H1 (cell line): Measurements from ENCODE around the gene SEC62. TPM values are rescaled to one million over a fixed set of nuclear protein-coding genes. Genes with fewer than 3 reads are reported as not detected.

ENCODE experiments used
- CTCF ChIA-PET: fragments of 300-600 bp; sonication (Branson Sonifier 250); formaldehyde crosslinking; loops from one replicate; lab custom pipeline; 2021; ENCODE audit not compliant: partially characterized antibody; lab: Charles Lee
- POLR2A ChIA-PET: fragments of 300-600 bp; sonication (Branson Sonifier 250); formaldehyde crosslinking; loops from one replicate; lab custom pipeline; 2021; ENCODE audit warnings: inconsistent platforms; ENCODE audit not compliant: partially characterized antibody; lab: Charles Lee
- DNase-seq, 2 experiments: peaks; one replicate each; pipeline versions ENCODE4 v3.0.0 to v3.0.0-alpha.2; 2010 to 2022; ENCODE audit warnings: low spot score in 2 of 2, low read depth in 1 of 2, mixed read lengths in 1 of 2
- FAIRE-seq: peaks from 2 replicates; lab custom pipeline; 2011; peaks lifted over from hg19 to GRCh38; lab: Jason Lieb, UNC
- H2AFZ ChIP-seq: 2 replicates; pipeline ENCODE4 v1.8.1; 2012; ENCODE audit warnings: low read length, inconsistent platforms
- H2AK5ac ChIP-seq: 2 replicates; pipeline ENCODE4 v1.6.1; 2013; ENCODE audit warnings: low read depth, low read length
- H2BK120ac ChIP-seq: replicated peaks from 2 replicates; pipeline ENCODE3; 2013; ENCODE audit warnings: low read depth, low read length, inconsistent platforms
- H2BK12ac ChIP-seq: 2 replicates; pipeline ENCODE4 v1.6.1; 2013; ENCODE audit warnings: low read depth, low read length
- H2BK15ac ChIP-seq: 2 replicates; pipeline ENCODE4 v1.6.1; 2013; ENCODE audit warnings: low read length
- H2BK20ac ChIP-seq: 2 replicates; pipeline ENCODE4 v1.6.1; 2013; ENCODE audit warnings: low read length
- H2BK5ac ChIP-seq: 2 replicates; pipeline ENCODE4 v1.6.1; 2013; ENCODE audit warnings: low read depth, low read length
- H3K14ac ChIP-seq: 2 replicates; pipeline ENCODE4 v1.6.1; 2013; ENCODE audit warnings: inconsistent platforms; ENCODE audit not compliant: insufficient read length
- H3K18ac ChIP-seq: 2 replicates; pipeline ENCODE4 v1.6.1; 2013; ENCODE audit warnings: low read length; ENCODE audit errors: extremely low read depth
- H3K23ac ChIP-seq: 2 replicates; pipeline ENCODE4 v1.6.1; 2013; ENCODE audit warnings: inconsistent platforms; ENCODE audit not compliant: insufficient read length
- H3K23me2 ChIP-seq: 2 replicates; pipeline ENCODE4 v1.6.1; 2013; ENCODE audit warnings: low read depth, low read length
- H3K27ac ChIP-seq: 2 replicates; pipeline ENCODE4 v1.6.1; 2011; ENCODE audit warnings: low read depth, low read length, inconsistent platforms
- H3K27me3 ChIP-seq, 4 experiments: replicated peaks in 1 of 4; 1 replicate in 1 of 4; 2 replicates in 3 of 4; pipeline versions ENCODE4 v1.6.1 to v1.8.1; 2011 to 2013; ENCODE audit warnings: low read length in 3 of 4, mild to moderate bottlenecking in 3 of 4, inconsistent platforms in 2 of 4, mixed read lengths in 2 of 4, moderate library complexity in 1 of 4; ENCODE audit not compliant: control insufficient read depth in 3 of 4, insufficient read depth in 3 of 4; ENCODE audit errors: extremely low read depth in 1 of 4
- H3K36me3 ChIP-seq, 4 experiments: 2 replicates each; pipeline versions ENCODE4 v1.6.1 to v1.8.1; 2011 to 2013; ENCODE audit warnings: mild to moderate bottlenecking in 4 of 4, low read length in 3 of 4, moderate library complexity in 2 of 4, control low read depth in 1 of 4, inconsistent platforms in 1 of 4; ENCODE audit not compliant: insufficient read depth in 4 of 4, control insufficient read depth in 2 of 4
- H3K4ac ChIP-seq: replicated peaks from 2 replicates; pipeline ENCODE3; 2013; ENCODE audit warnings: low read length, low read depth, mixed read lengths, inconsistent platforms; ENCODE audit not compliant: insufficient read length
- H3K4me1 ChIP-seq, 4 experiments: replicated peaks in 1 of 4; 1 replicate in 1 of 4; 2 replicates in 3 of 4; pipeline versions ENCODE4 v1.6.1 to v1.8.1; 2011 to 2013; ENCODE audit warnings: low read length in 3 of 4, inconsistent platforms in 2 of 4, mixed read lengths in 1 of 4; ENCODE audit not compliant: insufficient read depth in 4 of 4, control insufficient read depth in 3 of 4
- H3K4me2 ChIP-seq, 2 experiments: 2 replicates each; pipeline versions ENCODE4 v1.6.1 to v1.8.1; 2011 to 2013; ENCODE audit warnings: low read depth in 2 of 2, low read length in 2 of 2, control low read depth in 1 of 2, inconsistent platforms in 1 of 2, mild to moderate bottlenecking in 1 of 2; ENCODE audit not compliant: insufficient read depth in 1 of 2
- H3K4me3 ChIP-seq, 4 experiments: fragments of 200-600, 300-600 bp in 1 of 4; sonication (generic), shearing (Covaris generic), sonication (Bioruptor Twin) in 1 of 4; 2 replicates each; pipeline versions ENCODE4 v1.5.1 to v1.8.1; 2011 to 2016; ENCODE audit warnings: low read length in 4 of 4, low read depth in 3 of 4, control low read depth in 2 of 4, inconsistent platforms in 2 of 4, mild to moderate bottlenecking in 2 of 4, mixed read lengths in 1 of 4, moderate library complexity in 1 of 4; ENCODE audit not compliant: insufficient read depth in 2 of 4; ENCODE audit errors: extremely low read depth in 1 of 4
- H3K56ac ChIP-seq: replicated peaks from 2 replicates; pipeline ENCODE3; 2013; ENCODE audit warnings: low read depth, mild to moderate bottlenecking, mixed read lengths, low read length, inconsistent platforms; ENCODE audit not compliant: insufficient read length
- H3K79me1 ChIP-seq: 2 replicates; pipeline ENCODE4 v1.6.1; 2013; ENCODE audit warnings: low read depth, low read length, control low read depth
- H3K79me2 ChIP-seq, 2 experiments: 2 replicates each; pipeline versions ENCODE4 v1.6.1 to v1.8.1; 2012 to 2013; ENCODE audit warnings: low read length in 2 of 2, mild to moderate bottlenecking in 2 of 2, inconsistent platforms in 1 of 2; ENCODE audit not compliant: insufficient read depth in 2 of 2, control insufficient read depth in 1 of 2
- H3K9ac ChIP-seq, 4 experiments: replicated peaks in 1 of 4; 1 replicate in 1 of 4; 2 replicates in 3 of 4; pipeline versions ENCODE4 v1.6.1 to v1.8.1; 2011 to 2013; ENCODE audit warnings: low read depth in 3 of 4, low read length in 3 of 4, control low read depth in 2 of 4, mild to moderate bottlenecking in 2 of 4, moderate library complexity in 2 of 4, inconsistent platforms in 1 of 4; ENCODE audit errors: extremely low read depth in 1 of 4
- H3K9me3 ChIP-seq, 2 experiments: 2 replicates each; pipeline versions ENCODE4 v1.6.1 to v1.8.1; 2012 to 2013; ENCODE audit warnings: mild to moderate bottlenecking in 2 of 2, moderate library complexity in 2 of 2, control low read depth in 1 of 2, inconsistent platforms in 1 of 2, low read depth in 1 of 2, low read length in 1 of 2, mixed read lengths in 1 of 2; ENCODE audit not compliant: insufficient read depth in 2 of 2
- H4K20me1 ChIP-seq, 2 experiments: replicated peaks in 1 of 2; 2 replicates each; pipeline versions ENCODE3 to v1.8.1; 2011 to 2013; ENCODE audit warnings: inconsistent platforms in 2 of 2, low read length in 2 of 2, mild to moderate bottlenecking in 1 of 2; ENCODE audit not compliant: insufficient read depth in 2 of 2, control insufficient read depth in 1 of 2
- H4K5ac ChIP-seq: 2 replicates; pipeline ENCODE4 v1.6.1; 2013; ENCODE audit warnings: low read length, low read depth, mixed read lengths, inconsistent platforms; ENCODE audit not compliant: insufficient read length
- H4K8ac ChIP-seq: 2 replicates; pipeline ENCODE4 v1.8.0; 2013; ENCODE audit warnings: mild to moderate bottlenecking, moderate library complexity, low read length, inconsistent platforms; ENCODE audit not compliant: insufficient read depth; ENCODE audit errors: extremely low read depth
- H4K91ac ChIP-seq: replicated peaks from 2 replicates; pipeline ENCODE3; 2013; ENCODE audit warnings: low read length, mixed read lengths, inconsistent platforms; ENCODE audit not compliant: insufficient read length
- CBX5 ChIP-seq: fragments of 300-800, 300-1000 bp; sonication (generic); IDR thresholded peaks from 2 replicates; pipeline ENCODE4 v1.7.1; 2016; ENCODE audit warnings: antibody characterized with exemption, low read length, low read depth
- CHD2 ChIP-seq: IDR thresholded peaks from 2 replicates; pipeline ENCODE4 v1.6.1; 2012; ENCODE audit warnings: low read length, improper control_type of control experiment
- EZH2 ChIP-seq: fragments of 200-600 bp; sonication (generic); IDR thresholded peaks from 2 replicates; pipeline ENCODE4 v1.7.1; 2012; ENCODE audit warnings: low read depth, mild to moderate bottlenecking, moderate library complexity, low read length, inconsistent platforms; ENCODE audit not compliant: severe bottlenecking
- GABPA ChIP-seq: IDR thresholded peaks from 2 replicates; pipeline ENCODE4 v1.6.1; 2011; ENCODE audit warnings: mild to moderate bottlenecking, low read length, moderate library complexity, borderline replicate concordance; ENCODE audit not compliant: insufficient read depth
- GTF2F1 ChIP-seq: IDR thresholded peaks from 2 replicates; pipeline ENCODE4 v1.6.1; 2012; ENCODE audit warnings: low read depth, low read length, improper control_type of control experiment, borderline replicate concordance
- HDAC2 ChIP-seq, 2 experiments: fragments of 300-600 bp in 1 of 2; sonication (generic) in 1 of 2; IDR thresholded peaks; 2 replicates each; pipeline ENCODE4 v1.6.1; 2011 to 2012; ENCODE audit warnings: low read depth in 2 of 2, low read length in 2 of 2, mild to moderate bottlenecking in 2 of 2, moderate library complexity in 2 of 2, borderline replicate concordance in 1 of 2, inconsistent platforms in 1 of 2
- HDAC6 ChIP-seq: IDR thresholded peaks from one replicate; pipeline ENCODE4 v1.7.1; 2012; ENCODE audit warnings: low read depth, mild to moderate bottlenecking, inconsistent platforms, low read length, moderate library complexity
- KDM4A ChIP-seq: IDR thresholded peaks from one replicate; pipeline ENCODE4 v1.7.1; 2012; ENCODE audit warnings: low read depth, mild to moderate bottlenecking, moderate library complexity, low read length, inconsistent platforms; ENCODE audit not compliant: severe bottlenecking
- PHF8 ChIP-seq: fragments of 200-600 bp; sonication (generic); conservative IDR thresholded peaks from 2 replicates; pipeline ENCODE4 v1.7.1; 2012; ENCODE audit warnings: low read depth, mild to moderate bottlenecking, inconsistent platforms, low read length, moderate library complexity
- RBBP5 ChIP-seq: IDR thresholded peaks from 2 replicates; pipeline ENCODE4 v1.7.1; 2012; ENCODE audit warnings: low read depth, mild to moderate bottlenecking, inconsistent platforms, low read length, moderate library complexity, borderline replicate concordance
- RFX5 ChIP-seq: IDR thresholded peaks from 2 replicates; pipeline ENCODE4 v1.6.1; 2011; ENCODE audit warnings: low read depth, low read length, improper control_type of control experiment, borderline replicate concordance
- SP2 ChIP-seq: IDR thresholded peaks from 2 replicates; pipeline ENCODE4 v1.6.1; 2012; ENCODE audit warnings: mild to moderate bottlenecking, low read length, inconsistent platforms
- TAF1 ChIP-seq: IDR thresholded peaks from 2 replicates; pipeline ENCODE4 v1.6.1; 2011; ENCODE audit warnings: mild to moderate bottlenecking, low read depth, low read length
- ZNF274 ChIP-seq: IDR thresholded peaks from 2 replicates; pipeline ENCODE4 v1.7.0; 2012; ENCODE audit warnings: low read length, borderline replicate concordance; ENCODE audit errors: extremely low read depth
- WGBS, 2 experiments: shearing (Covaris generic) in 1 of 2; methylation state at CpG; one replicate each; pipeline versions ENCODE4 v1.1.6 to v1.1.7; 2013 to 2015; ENCODE audit warnings: low lambda C conversion rate in 2 of 2, mixed read lengths in 2 of 2, inconsistent platforms in 1 of 2, low coverage in 1 of 2, missing lambda C conversion rate in 1 of 2; ENCODE audit not compliant: insufficient replicate concordance in 2 of 2, insufficient coverage in 1 of 2, insufficient read length in 1 of 2; ENCODE audit errors: extremely low coverage in 1 of 2, missing lambda C conversion rate in 1 of 2; 5-methylcytosine and 5-hydroxymethylcytosine counted together
- polyA plus RNA-seq, 7 experiments: library from polyadenylated mRNA; depleted of rRNA in 3 of 7; stranded (reverse) in 5 of 7; unstranded in 2 of 7; fragments of >200 nt in 5 of 7; fragments of 200-250 nt in 2 of 7; gene quantifications; 1 replicate in 5 of 7; 2 replicates in 1 of 7; 4 replicates in 1 of 7; pipeline versions ENCODE4 v1.2.1 to v1.2.3, GENCODE V29; 2011 to 2013; ENCODE audit warnings: missing spikeins in 2 of 7, mixed read lengths in 2 of 7
- total RNA-seq: library from RNA; stranded (reverse); fragmentation: NEBNext Ultra II Directional; extraction: Animal tissue kit (Norgen Biotek cat#: 25700); gene quantifications from 2 replicates; pipeline ENCODE4 v1.2.1, GENCODE V29; 2021

SEC62 gene
- total and polyA plus RNA-seq, 2 of the 8 experiments (the other 6 are each of a cell fraction or from before 2014, with no cell fraction given): 67.8 to 113 TPM

DNA sequence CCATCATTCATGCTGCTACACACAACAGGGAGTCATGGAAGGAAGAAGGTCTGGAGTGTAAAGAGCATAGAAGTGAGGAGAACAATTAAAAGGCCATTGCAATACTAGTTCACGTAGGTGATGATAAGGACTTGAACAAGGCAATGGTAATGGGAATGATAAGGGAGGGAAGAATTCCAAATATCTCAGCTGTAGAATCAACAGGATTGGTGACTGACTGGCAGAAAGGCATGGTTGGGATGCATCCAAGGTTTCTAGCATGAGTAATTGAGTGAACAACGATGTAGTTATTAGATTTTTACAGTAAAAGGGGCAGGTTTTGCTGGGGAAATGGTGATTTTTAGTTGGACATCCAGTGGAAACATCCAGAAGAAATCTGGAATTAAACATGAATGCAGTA, 2.4 kb upstream of the SEC62 start:
- H2AK5ac ChIP-seq: no peak overlapping the region
- no peak overlapping the region for H3K4me2 ChIP-seq
- TF ChIP-seq ZNF274: no peak
- TF ChIP-seq PHF8: no peak
- TF ChIP-seq CHD2: no peak
- TF ChIP-seq HDAC2 (IDR thresholded peaks at IDR 0.05; ENCODE audit: borderline replicate concordance in 1 of 2, low read depth in 2 of 2, low read length in 2 of 2): no peak
- TF ChIP-seq KDM4A: no peak
- TF ChIP-seq HDAC6: no peak
- TF ChIP-seq EZH2: no peak
- TF ChIP-seq RFX5: no peak
- TF ChIP-seq SP2: no peak
- TF ChIP-seq GABPA: no peak
- TF ChIP-seq RBBP5: no peak
- no peak for TF ChIP-seq GTF2F1
- no peak for TF ChIP-seq TAF1
- no peak for TF ChIP-seq CBX5

More for the DNA sequence above, 2.4 kb upstream of the SEC62 start:
- Histone ChIP-seq H3K79me2 (peaks cover 5 to 23% of the 10 kb centered on the region in 2 experiments), H3K18ac (no peak overlapping the region), H2BK12ac (no peak overlapping the region), H2BK5ac (no peak overlapping the region), H3K27me3 (no peaks in the 10 kb centered on the region), H4K8ac (no peak overlapping the region), H3K4ac (no peak overlapping the region), H3K14ac (no peak overlapping the region), H2BK120ac (no peak overlapping the region), H3K4me3 (no peak overlapping the region), H3K23me2 (peaks cover 7% of the 10 kb centered on the region), H3K79me1 (no peaks in the 10 kb centered on the region), H3K56ac (no peak overlapping the region), H3K4me1 (peaks cover 0 to 12% (median 1%) of the 10 kb centered on the region in 4 experiments; a peak in 3 of 7 replicates), H2AFZ (no peak overlapping the region), H3K9ac (no peak overlapping the region), H3K23ac (no peak overlapping the region), H4K5ac (no peak overlapping the region), H2BK15ac (no peak overlapping the region), H4K20me1 (peaks cover 4 to 6% of the 10 kb centered on the region in 2 experiments), H3K36me3 (no peaks in the 10 kb centered on the region), H4K91ac (no peak overlapping the region), H3K9me3 (no peaks in the 10 kb centered on the region), H3K27ac (no peak overlapping the region), H2BK20ac (no peak overlapping the region)
- no peak for FAIRE-seq
- CTCF ChIA-PET: interaction anchor here (1.2 kb wide), 1 partner anchor 73 kb away, joined by 3 read pairs; the partner anchor contains the start of gene GPR160
- POLR2A ChIA-PET: no interaction called here
- no peak for DNase-seq
- 87% methylated on average over 2 of the region's 2 CpGs; no CpG with 5 or more reads in 1 of the 2 experiments for WGBS, 2 experiments
